CD4-positive, alpha-beta memory T cell (primary cell): ENCODE results near the gene LPCAT1. TPM values are rescaled to one million over a fixed set of nuclear protein-coding genes. Genes with fewer than 3 reads are reported as not detected.
A peak's percentile ranks its signal among the peaks of the same experiment; 100 is the strongest.

Experiments used
- CTCF ChIA-PET: fragments of 350-600 bp; sonication (Branson Sonifier 250); formaldehyde crosslinking; loops from one replicate; lab custom pipeline; 2021; ENCODE audit warnings: inconsistent platforms; ENCODE audit not compliant: partially characterized antibody; lab: Charles Lee
- POLR2A ChIA-PET: fragments of 350-600 bp; sonication (Branson Sonifier 250); formaldehyde crosslinking; loops from one replicate; lab custom pipeline; 2021; ENCODE audit not compliant: partially characterized antibody; lab: Charles Lee
- DNase-seq, 5 donors: peaks; one replicate each; pipeline versions ENCODE4 v3.0.0 to v3.0.0-alpha.2; 2020 to 2022; ENCODE audit warnings: mixed read lengths in 1 of 5
- H3K27ac ChIP-seq: one replicate; pipeline ENCODE4 v1.7.0; 2013; ENCODE audit warnings: low read depth, low read length
- H3K27me3 ChIP-seq: 2 replicates; pipeline ENCODE4 v1.7.0; 2013; ENCODE audit warnings: mild to moderate bottlenecking, low read length, moderate library complexity; ENCODE audit not compliant: insufficient read depth
- H3K36me3 ChIP-seq: 2 replicates; pipeline ENCODE4 v1.7.0; 2013; ENCODE audit warnings: mild to moderate bottlenecking, low read length, moderate library complexity; ENCODE audit not compliant: insufficient read depth
- H3K4me1 ChIP-seq: 2 replicates; pipeline ENCODE4 v1.7.0; 2013; ENCODE audit warnings: mild to moderate bottlenecking, low read length, moderate library complexity; ENCODE audit not compliant: insufficient read depth
- H3K4me3 ChIP-seq, 2 donors: one replicate each; pipeline ENCODE4 v1.7.0; 2013; ENCODE audit warnings: low read length in 2 of 2, mild to moderate bottlenecking in 1 of 2
- H3K9me3 ChIP-seq, 2 donors: one replicate each; pipeline ENCODE4 v1.7.0; 2013; ENCODE audit warnings: low read length in 2 of 2, control low read depth in 1 of 2; ENCODE audit not compliant: control insufficient read depth in 1 of 2
- H3K27ac Mint-ChIP-seq, 7 donors: one replicate each; pipeline ENCODE4 v1.8.0; 2020 to 2021; ENCODE audit warnings: mixed read lengths in 7 of 7, mild to moderate bottlenecking in 6 of 7, inconsistent platforms in 3 of 7, moderate library complexity in 3 of 7
- H3K27me3 Mint-ChIP-seq, 2 donors: one replicate each; pipeline ENCODE4 v1.8.0; 2020 to 2021; ENCODE audit warnings: mixed read lengths in 2 of 2
- H3K36me3 Mint-ChIP-seq, 2 donors: one replicate each; pipeline ENCODE4 v1.8.0; 2020 to 2021; ENCODE audit warnings: mixed read lengths in 2 of 2, inconsistent platforms in 1 of 2, mild to moderate bottlenecking in 1 of 2
- H3K4me1 Mint-ChIP-seq, 4 donors: one replicate each; pipeline ENCODE4 v1.8.0; 2020 to 2021; ENCODE audit warnings: mixed read lengths in 4 of 4, mild to moderate bottlenecking in 1 of 4
- H3K4me3 Mint-ChIP-seq, 8 donors: one replicate each; pipeline ENCODE4 v1.8.0; 2020 to 2021; ENCODE audit warnings: mixed read lengths in 8 of 8, mild to moderate bottlenecking in 7 of 8, moderate library complexity in 6 of 8, inconsistent platforms in 3 of 8
- H3K9me3 Mint-ChIP-seq, 8 donors: one replicate each; pipeline ENCODE4 v1.8.0; 2020 to 2021; ENCODE audit warnings: mixed read lengths in 8 of 8, mild to moderate bottlenecking in 5 of 8, inconsistent platforms in 3 of 8, moderate library complexity in 1 of 8
- intact Hi-C: fragments of 100-400 bp; cut with micrococcal nuclease; formaldehyde crosslinking; loops from one replicate; pipeline ENCODE4 v1.15.1; 2023
- polyA plus RNA-seq, 2 donors: library from polyadenylated mRNA; unstranded; fragments of 300-500 nt; fragmentation: Illumina TruSeq; gene quantifications; one replicate each; pipeline ENCODE4 v1.2.3, GENCODE V29; 2021
- total RNA-seq, 2 experiments: library from RNA; stranded (reverse); gene quantifications; one replicate each; pipeline ENCODE4 v1.2.3, GENCODE V29; 2021

The LPCAT1 gene
- total and polyA plus RNA-seq, 4 experiments from 2014 or later, result 9.0 to 63.6 (median 47.5) TPM

DNA sequence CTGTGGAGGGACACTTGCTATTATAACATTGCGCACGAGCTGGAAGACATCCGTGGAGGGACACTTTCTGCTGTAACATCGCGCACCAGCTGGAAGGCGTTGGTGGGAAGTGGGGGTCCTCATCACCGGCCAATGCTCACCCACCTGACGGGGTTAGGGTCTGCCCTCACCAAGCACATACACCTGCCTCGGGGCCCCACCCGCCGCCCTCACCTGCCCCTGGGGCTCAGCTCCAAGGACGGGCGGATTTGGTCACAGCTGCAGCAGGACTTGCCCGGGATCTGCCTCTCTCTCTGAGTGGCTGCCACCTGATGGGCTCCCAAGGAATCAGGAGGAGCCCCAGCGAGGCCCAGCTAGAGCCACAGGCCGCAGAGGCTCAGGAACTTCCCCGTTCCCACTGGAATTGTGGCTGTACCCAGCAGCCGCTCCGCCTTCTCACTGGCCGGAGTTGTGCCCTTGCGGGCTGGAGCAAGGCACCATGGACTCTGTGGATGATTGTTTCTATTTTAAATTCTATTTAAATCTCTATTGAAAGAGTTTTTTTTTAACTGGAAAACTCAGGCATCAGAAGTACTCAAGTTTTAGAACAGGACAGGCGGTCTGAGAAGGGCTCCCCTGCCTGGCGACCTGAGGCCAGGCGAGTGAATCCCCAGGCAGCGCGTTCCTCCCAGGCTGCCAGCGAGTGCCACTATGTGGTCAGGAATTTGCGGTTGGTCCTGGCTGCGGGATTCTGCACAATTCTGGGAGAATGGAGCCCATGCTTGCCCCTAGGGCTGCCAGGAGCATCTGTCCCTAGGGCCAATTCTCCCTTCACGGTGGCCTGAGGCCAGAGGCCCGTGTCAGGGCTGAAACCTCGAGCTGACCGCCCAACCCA is 39.7 kb downstream of the LPCAT1 start:
- DNase-seq, result no peak
- intact Hi-C loops, result no loop called here
- Histone ChIP-seq H3K4me3 (no peak overlapping the region), H3K27ac (no peak overlapping the region), H3K4me1 (no peaks in the 10 kb centered on the region), H3K36me3 (peaks cover 15% of the 10 kb centered on the region), H3K9me3 (no peaks in the 10 kb centered on the region), H3K27me3 (no peaks in the 10 kb centered on the region)
- CTCF ChIA-PET, result interaction anchor here (1.0 kb wide), 1 partner anchor 161 kb away, joined by 5 read pairs; no protein-coding TSS in a partner anchor
- Mint-ChIP-seq H3K36me3 (peaks cover 16 to 44% of the 10 kb centered on the region in 2 donors), H3K4me1 (peaks cover 5 to 15% (median 5%) of the 10 kb centered on the region in 4 donors), H3K9me3 (no peaks in the 10 kb centered on the region), H3K4me3 (no peak overlapping the region), H3K27ac (no peak overlapping the region), H3K27me3 (no peaks in the 10 kb centered on the region)
- POLR2A ChIA-PET, result interaction anchor here (0.7 kb wide), 1 partner anchor 98 kb away, joined by 3 read pairs; no protein-coding TSS in a partner anchor

- no peak overlapping the region for H3K27ac Mint-ChIP-seq
- CTCF ChIA-PET, result interaction anchor here (1.1 kb wide), 1 partner anchor 162 kb away, joined by 5 read pairs; no protein-coding TSS in a partner anchor
- peaks cover 18% of the 10 kb centered on the region for H3K36me3 ChIP-seq
Measured at GRCh38 chr5:1483064-1483463, 40.7 kb downstream of the LPCAT1 start.

GRCh38 chr5:1481959-1482331 is 41.8 kb downstream of the LPCAT1 start:
- Mint-ChIP-seq H3K4me1 (peaks cover 0 to 10% (median 5%) of the 10 kb centered on the region in 4 donors), H3K36me3 (peaks cover 5 to 44% of the 10 kb centered on the region in 2 donors), H3K4me3 (no peak overlapping the region), H3K27me3 (no peaks in the 10 kb centered on the region), H3K9me3 (no peaks in the 10 kb centered on the region), H3K27ac (peak overlapping the region in 2 of 7 donors; percentile 37 to 63)
- Histone ChIP-seq H3K27ac (no peak overlapping the region), H3K9me3 (no peaks in the 10 kb centered on the region), H3K36me3 (peaks cover 14% of the 10 kb centered on the region), H3K4me3 (no peak overlapping the region), H3K4me1 (no peaks in the 10 kb centered on the region), H3K27me3 (no peaks in the 10 kb centered on the region)
- ChIA-PET CTCF (interaction anchor here (2.0 kb wide), 1 partner anchor 21 kb away, joined by 5 read pairs; no protein-coding TSS in a partner anchor), POLR2A (no interaction called here)
- no peak for DNase-seq
- intact Hi-C loops, result no loop called here

More at GRCh38 chr5:1483064-1483463, 40.7 kb downstream of the LPCAT1 start:
- H3K36me3 Mint-ChIP-seq, result peaks cover 10 to 42% of the 10 kb centered on the region in 2 donors
- H3K27ac ChIP-seq, result no peak overlapping the region
- no peak for DNase-seq
- intact Hi-C loops, result no loop called here
- no peak overlapping the region for H3K4me3 Mint-ChIP-seq
- H3K4me1 ChIP-seq, result no peaks in the 10 kb centered on the region
- peaks cover 0 to 10% (median 5%) of the 10 kb centered on the region in 4 donors for H3K4me1 Mint-ChIP-seq
- no peaks in the 10 kb centered on the region for H3K27me3 ChIP-seq
- H3K9me3 ChIP-seq, result no peaks in the 10 kb centered on the region
- no peaks in the 10 kb centered on the region for H3K27me3 Mint-ChIP-seq
- H3K9me3 Mint-ChIP-seq, result no peaks in the 10 kb centered on the region
- H3K4me3 ChIP-seq, result no peak overlapping the region
- POLR2A ChIA-PET, result interaction anchor here (0.7 kb wide), 1 partner anchor 97 kb away, joined by 3 read pairs; no protein-coding TSS in a partner anchor

GRCh38 chr5:1481266-1481958 is 42.3 kb downstream of the LPCAT1 start:
- no peaks in the 10 kb centered on the region for H3K9me3 Mint-ChIP-seq
- ChIA-PET CTCF (interaction anchor here (2.0 kb wide), 1 partner anchor 21 kb away, joined by 5 read pairs; no protein-coding TSS in a partner anchor), POLR2A (no interaction called here)
- H3K36me3 Mint-ChIP-seq, result peaks cover 9 to 48% of the 10 kb centered on the region in 2 donors
- Histone ChIP-seq H3K9me3 (no peaks in the 10 kb centered on the region), H3K4me3 (no peak overlapping the region), H3K27ac (no peak overlapping the region), H3K27me3 (no peaks in the 10 kb centered on the region), H3K36me3 (peaks cover 18% of the 10 kb centered on the region), H3K4me1 (no peaks in the 10 kb centered on the region)
- DNase-seq, result no peak
- H3K4me1 Mint-ChIP-seq, result peaks cover 0 to 10% (median 5%) of the 10 kb centered on the region in 4 donors
- H3K4me3 Mint-ChIP-seq, result no peak overlapping the region
- peak overlapping the region in 2 of 7 donors; percentile 37 to 53 for H3K27ac Mint-ChIP-seq
- no peaks in the 10 kb centered on the region for H3K27me3 Mint-ChIP-seq
- intact Hi-C loops, result no loop called here

GRCh38 chr5:1480806-1481205 is 43.0 kb downstream of the LPCAT1 start:
- H3K9me3 Mint-ChIP-seq, result no peaks in the 10 kb centered on the region
- H3K27me3 Mint-ChIP-seq, result no peaks in the 10 kb centered on the region
- no peak overlapping the region for H3K4me3 Mint-ChIP-seq
- H3K4me1 ChIP-seq, result no peaks in the 10 kb centered on the region
- ChIA-PET POLR2A (no interaction called here), CTCF (interaction anchor here (1.1 to 2.7 kb wide), 3 partner anchors 11 to 165 kb away, joined by 3 to 23 read pairs (median 5); no protein-coding TSS in a partner anchor)
- peaks cover 0 to 10% (median 5%) of the 10 kb centered on the region in 4 donors for H3K4me1 Mint-ChIP-seq
- no peak overlapping the region for H3K4me3 ChIP-seq
- H3K27me3 ChIP-seq, result no peaks in the 10 kb centered on the region
- no peaks in the 10 kb centered on the region for H3K9me3 ChIP-seq
- DNase-seq, result no peak
- H3K27ac ChIP-seq, result no peak overlapping the region
- H3K36me3 ChIP-seq, result peaks cover 21% of the 10 kb centered on the region
- peaks cover 9 to 49% of the 10 kb centered on the region in 2 donors for H3K36me3 Mint-ChIP-seq
- intact Hi-C loops, result no loop called here
- H3K27ac Mint-ChIP-seq, result no peak overlapping the region

DNA sequence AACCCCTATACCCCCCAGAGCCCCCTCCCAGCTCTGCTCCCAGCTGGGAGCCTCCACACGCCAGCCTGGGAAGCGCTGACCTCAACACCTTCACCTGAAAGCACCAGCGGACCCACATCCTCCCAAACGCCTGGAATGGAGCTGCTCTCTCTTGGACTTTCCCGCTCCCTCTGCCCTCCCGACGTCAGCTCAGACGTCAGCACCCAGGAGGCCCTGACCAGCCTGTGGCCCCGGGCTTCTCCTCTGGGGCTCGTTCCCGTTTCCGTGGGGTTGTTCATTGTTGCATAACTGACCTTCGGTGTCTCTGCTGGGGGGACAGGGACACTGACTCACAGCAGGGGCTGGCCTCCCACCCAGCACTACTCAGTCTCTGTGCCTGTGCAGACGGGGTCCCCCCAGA is 43.5 kb downstream of the LPCAT1 start:
- H3K4me1 ChIP-seq, result no peaks in the 10 kb centered on the region
- H3K36me3 Mint-ChIP-seq, result peaks cover 9 to 47% of the 10 kb centered on the region in 2 donors
- no peaks in the 10 kb centered on the region for H3K9me3 Mint-ChIP-seq
- no peaks in the 10 kb centered on the region for H3K27me3 Mint-ChIP-seq
- peak overlapping the region in 1 of 7 donors; percentile 62 for H3K27ac Mint-ChIP-seq
- no peaks in the 10 kb centered on the region for H3K9me3 ChIP-seq
- DNase-seq, result no peak
- H3K36me3 ChIP-seq, result peaks cover 18% of the 10 kb centered on the region
- H3K27me3 ChIP-seq, result no peaks in the 10 kb centered on the region
- CTCF ChIA-PET, result interaction anchor here (0.8 to 2.7 kb wide), 4 partner anchors 12 to 165 kb away, joined by 3 to 23 read pairs (median 5); no protein-coding TSS in a partner anchor
- peaks cover 0 to 10% (median 5%) of the 10 kb centered on the region in 4 donors for H3K4me1 Mint-ChIP-seq
- H3K4me3 Mint-ChIP-seq, result no peak overlapping the region
- intact Hi-C loops, result no loop called here
- POLR2A ChIA-PET, result no interaction called here
- no peak overlapping the region for H3K4me3 ChIP-seq
- H3K27ac ChIP-seq, result no peak overlapping the region
